Measurements from ENCODE around the gene EEF1A2. TPM values are rescaled to one million over a fixed set of nuclear protein-coding genes. Genes with fewer than 3 reads are reported as not detected.

EEF1A2 gene
- total RNA-seq, 2 experiments from 2014 or later = 0.12 to 0.17 TPM

- peaks cover 10% of the 10 kb centered on the region for H3K9me3 Mint-ChIP-seq
- H3K27me3 Mint-ChIP-seq = peaks cover 31% of the 10 kb centered on the region
- no peak overlapping the region for H3K27ac Mint-ChIP-seq
- no peaks in the 10 kb centered on the region for H3K36me3 Mint-ChIP-seq (ENCODE audit: low read depth)
- H3K4me3 Mint-ChIP-seq = no peak overlapping the region
- no peak for DNase-seq
- H3K4me1 Mint-ChIP-seq = peaks cover 5% of the 10 kb centered on the region
- POLR2A ChIA-PET = no interaction called here
- CTCF ChIA-PET = interaction anchor here (0.7 kb wide), 1 partner anchor 318 kb away, joined by 3 read pairs; no protein-coding TSS in a partner anchor
Measured at GRCh38 chr20:63509088-63509564, 10.2 kb upstream of the EEF1A2 start.

- Mint-ChIP-seq H3K4me1 (peaks cover 5% of the 10 kb centered on the region), H3K27ac (no peak overlapping the region), H3K9me3 (peaks cover 6% of the 10 kb centered on the region), H3K4me3 (no peak overlapping the region), H3K36me3 (ENCODE audit: low read depth) (no peaks in the 10 kb centered on the region), H3K27me3 (peaks cover 31% of the 10 kb centered on the region)
- no peak for DNase-seq
- POLR2A ChIA-PET = no interaction called here
- CTCF ChIA-PET = interaction anchor here (0.6 to 0.9 kb wide), 2 partner anchors 14 to 179 kb away, joined by 3 read pairs; no protein-coding TSS in a partner anchor
Measured at GRCh38 chr20:63508072-63508768, 9.3 kb upstream of the EEF1A2 start.

GRCh38 chr20:63507083-63507743 lies 8.3 kb upstream of the EEF1A2 start:
- POLR2A ChIA-PET = no interaction called here
- no peak overlapping the region for H3K4me3 Mint-ChIP-seq
- peaks cover 5% of the 10 kb centered on the region for H3K9me3 Mint-ChIP-seq
- CTCF ChIA-PET = interaction anchor here (0.9 kb wide), 1 partner anchor 178 kb away, joined by 3 read pairs; no protein-coding TSS in a partner anchor
- H3K27me3 Mint-ChIP-seq = peaks cover 24% of the 10 kb centered on the region
- no peak for DNase-seq
- H3K36me3 Mint-ChIP-seq (ENCODE audit: low read depth) = no peaks in the 10 kb centered on the region
- H3K27ac Mint-ChIP-seq = no peak overlapping the region
- H3K4me1 Mint-ChIP-seq = peaks cover 5% of the 10 kb centered on the region

GRCh38 chr20:63505723-63506122 lies 6.8 kb upstream of the EEF1A2 start:
- no peak overlapping the region for H3K4me3 Mint-ChIP-seq
- DNase-seq = no peak
- peaks cover 5% of the 10 kb centered on the region for H3K4me1 Mint-ChIP-seq
- H3K27me3 Mint-ChIP-seq = peaks cover 25% of the 10 kb centered on the region
- no peak overlapping the region for H3K27ac Mint-ChIP-seq
- H3K36me3 Mint-ChIP-seq (ENCODE audit: low read depth) = no peaks in the 10 kb centered on the region
- ChIA-PET CTCF (interaction anchor here (1.0 kb wide), 1 partner anchor 12 kb away, joined by 3 read pairs; no protein-coding TSS in a partner anchor), POLR2A (no interaction called here)
- peaks cover 5% of the 10 kb centered on the region for H3K9me3 Mint-ChIP-seq

GRCh38 chr20:63505281-63505680 lies 6.4 kb upstream of the EEF1A2 start:
- DNase-seq = no peak
- Mint-ChIP-seq H3K9me3 (peaks cover 5% of the 10 kb centered on the region), H3K27ac (no peak overlapping the region), H3K36me3 (ENCODE audit: low read depth) (no peaks in the 10 kb centered on the region), H3K27me3 (peaks cover 22% of the 10 kb centered on the region), H3K4me3 (no peak overlapping the region), H3K4me1 (peaks cover 5% of the 10 kb centered on the region)
- ChIA-PET CTCF (interaction anchor here (1.0 kb wide), 1 partner anchor 11 kb away, joined by 3 read pairs; no protein-coding TSS in a partner anchor), POLR2A (no interaction called here)

GRCh38 chr20:63504642-63505041 lies 5.8 kb upstream of the EEF1A2 start:
- Mint-ChIP-seq H3K9me3 (peaks cover 5% of the 10 kb centered on the region), H3K27me3 (peaks cover 24% of the 10 kb centered on the region), H3K4me3 (no peak overlapping the region), H3K4me1 (peaks cover 5% of the 10 kb centered on the region), H3K27ac (no peak overlapping the region), H3K36me3 (ENCODE audit: low read depth) (no peaks in the 10 kb centered on the region)
- ChIA-PET POLR2A (no interaction called here), CTCF (no interaction called here)
- DNase-seq = no peak

- CTCF ChIA-PET = no interaction called here
Measured at GRCh38 chr20:63503524-63503923, 4.6 kb upstream of the EEF1A2 start.

GRCh38 chr20:63502671-63503172 lies 3.8 kb upstream of the EEF1A2 start:
- peaks cover 21% of the 10 kb centered on the region for H3K27me3 Mint-ChIP-seq
- ChIA-PET POLR2A (no interaction called here), CTCF (no interaction called here)
- no peaks in the 10 kb centered on the region for H3K36me3 Mint-ChIP-seq (ENCODE audit: low read depth)
- peaks cover 5% of the 10 kb centered on the region for H3K9me3 Mint-ChIP-seq
- DNase-seq = no peak
- no peak overlapping the region for H3K27ac Mint-ChIP-seq
- H3K4me1 Mint-ChIP-seq = peaks cover 2% of the 10 kb centered on the region
- H3K4me3 Mint-ChIP-seq = no peak overlapping the region

More at GRCh38 chr20:63503524-63503923, 4.6 kb upstream of the EEF1A2 start:
- Mint-ChIP-seq H3K27ac (no peak overlapping the region), H3K36me3 (ENCODE audit: low read depth) (no peaks in the 10 kb centered on the region), H3K9me3 (peaks cover 5% of the 10 kb centered on the region), H3K4me3 (no peak overlapping the region), H3K27me3 (peaks cover 19% of the 10 kb centered on the region), H3K4me1 (peaks cover 5% of the 10 kb centered on the region)
- DNase-seq = no peak
- POLR2A ChIA-PET = no interaction called here

- DNase-seq = no peak
Measured at GRCh38 chr20:63501818-63502670, 3.2 kb upstream of the EEF1A2 start.

GRCh38 chr20:63500902-63501817 lies 2.3 kb upstream of the EEF1A2 start:
- no peaks in the 10 kb centered on the region for H3K36me3 Mint-ChIP-seq (ENCODE audit: low read depth)
- peaks cover 5% of the 10 kb centered on the region for H3K9me3 Mint-ChIP-seq
- POLR2A ChIA-PET = no interaction called here
- peaks cover 1% of the 10 kb centered on the region for H3K4me1 Mint-ChIP-seq
- CTCF ChIA-PET = no interaction called here
- H3K27me3 Mint-ChIP-seq = peaks cover 25% of the 10 kb centered on the region
- no peak for DNase-seq
- no peak overlapping the region for H3K27ac Mint-ChIP-seq
- no peak overlapping the region for H3K4me3 Mint-ChIP-seq

More at GRCh38 chr20:63501818-63502670, 3.2 kb upstream of the EEF1A2 start:
- Mint-ChIP-seq H3K27me3 (peaks cover 25% of the 10 kb centered on the region), H3K27ac (no peak overlapping the region), H3K36me3 (ENCODE audit: low read depth) (no peaks in the 10 kb centered on the region), H3K4me1 (peaks cover 2% of the 10 kb centered on the region), H3K9me3 (peaks cover 5% of the 10 kb centered on the region), H3K4me3 (no peak overlapping the region)
- POLR2A ChIA-PET = no interaction called here
- CTCF ChIA-PET = no interaction called here

GRCh38 chr20:63500151-63500901 lies 1.4 kb upstream of the EEF1A2 start:
- no peak for DNase-seq
- Mint-ChIP-seq H3K9me3 (peaks cover 5% of the 10 kb centered on the region), H3K36me3 (ENCODE audit: low read depth) (no peaks in the 10 kb centered on the region), H3K4me3 (no peak overlapping the region), H3K27me3 (peaks cover 26% of the 10 kb centered on the region), H3K27ac (no peak overlapping the region), H3K4me1 (peaks cover 2% of the 10 kb centered on the region)
- ChIA-PET POLR2A (no interaction called here), CTCF (no interaction called here)
